Measurements from ENCODE around the gene C1QTNF12.

DNA sequence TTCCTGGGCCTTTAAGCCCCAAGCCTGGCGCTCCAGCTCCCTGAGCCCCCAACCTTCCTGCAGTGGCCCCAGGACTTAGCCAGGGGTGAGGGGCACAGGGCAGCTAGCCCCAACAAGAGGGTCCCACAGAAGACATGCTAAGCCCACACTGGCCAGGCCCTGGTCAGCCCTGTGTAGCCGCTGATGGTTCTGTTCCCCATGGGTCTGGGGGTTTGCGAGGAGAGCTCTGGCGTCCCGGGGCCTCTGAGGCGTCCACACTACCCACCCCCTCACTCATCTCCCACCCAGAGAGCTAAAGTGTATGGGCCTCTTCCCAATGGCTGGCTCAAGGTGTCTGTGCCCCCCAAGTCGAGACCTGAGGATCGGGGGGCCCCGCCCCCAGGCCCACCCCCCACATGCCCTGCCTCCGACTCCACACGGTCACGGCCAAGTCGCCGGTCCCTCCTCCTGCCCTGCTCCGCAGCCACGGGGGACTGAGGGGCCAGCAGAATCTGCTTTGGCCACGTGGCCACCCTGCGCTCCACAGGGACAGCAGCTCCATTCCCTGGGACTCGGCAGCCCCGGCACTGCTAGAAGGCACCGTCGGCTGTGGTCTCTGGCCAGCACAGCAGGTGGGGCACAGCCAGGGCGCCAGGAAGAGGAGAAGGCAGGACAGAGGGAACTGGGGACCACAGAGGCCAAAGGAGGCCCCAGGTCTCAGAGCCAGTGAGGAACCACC, 47.9 kb downstream of the C1QTNF12 start:
- TF ChIP-seq, protein P1, sequence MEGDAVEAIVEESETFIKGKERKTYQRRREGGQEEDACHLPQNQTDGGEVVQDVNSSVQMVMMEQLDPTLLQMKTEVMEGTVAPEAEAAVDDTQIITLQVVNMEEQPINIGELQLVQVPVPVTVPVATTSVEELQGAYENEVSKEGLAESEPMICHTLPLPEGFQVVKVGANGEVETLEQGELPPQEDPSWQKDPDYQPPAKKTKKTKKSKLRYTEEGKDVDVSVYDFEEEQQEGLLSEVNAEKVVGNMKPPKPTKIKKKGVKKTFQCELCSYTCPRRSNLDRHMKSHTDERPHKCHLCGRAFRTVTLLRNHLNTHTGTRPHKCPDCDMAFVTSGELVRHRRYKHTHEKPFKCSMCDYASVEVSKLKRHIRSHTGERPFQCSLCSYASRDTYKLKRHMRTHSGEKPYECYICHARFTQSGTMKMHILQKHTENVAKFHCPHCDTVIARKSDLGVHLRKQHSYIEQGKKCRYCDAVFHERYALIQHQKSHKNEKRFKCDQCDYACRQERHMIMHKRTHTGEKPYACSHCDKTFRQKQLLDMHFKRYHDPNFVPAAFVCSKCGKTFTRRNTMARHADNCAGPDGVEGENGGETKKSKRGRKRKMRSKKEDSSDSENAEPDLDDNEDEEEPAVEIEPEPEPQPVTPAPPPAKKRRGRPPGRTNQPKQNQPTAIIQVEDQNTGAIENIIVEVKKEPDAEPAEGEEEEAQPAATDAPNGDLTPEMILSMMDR (IDR thresholded peaks at IDR 0.05) = no peak
- TF ChIP-seq POLR2AphosphoS5 (IDR thresholded peaks at IDR 0.05) (no peak), EP300 (IDR thresholded peaks at IDR 0.05) (no peak)
